Measurements from ENCODE around the gene MYBBP1A.
A peak's percentile ranks its signal among the peaks of the same experiment; 100 is the strongest.

The MYBBP1A gene

DNA sequence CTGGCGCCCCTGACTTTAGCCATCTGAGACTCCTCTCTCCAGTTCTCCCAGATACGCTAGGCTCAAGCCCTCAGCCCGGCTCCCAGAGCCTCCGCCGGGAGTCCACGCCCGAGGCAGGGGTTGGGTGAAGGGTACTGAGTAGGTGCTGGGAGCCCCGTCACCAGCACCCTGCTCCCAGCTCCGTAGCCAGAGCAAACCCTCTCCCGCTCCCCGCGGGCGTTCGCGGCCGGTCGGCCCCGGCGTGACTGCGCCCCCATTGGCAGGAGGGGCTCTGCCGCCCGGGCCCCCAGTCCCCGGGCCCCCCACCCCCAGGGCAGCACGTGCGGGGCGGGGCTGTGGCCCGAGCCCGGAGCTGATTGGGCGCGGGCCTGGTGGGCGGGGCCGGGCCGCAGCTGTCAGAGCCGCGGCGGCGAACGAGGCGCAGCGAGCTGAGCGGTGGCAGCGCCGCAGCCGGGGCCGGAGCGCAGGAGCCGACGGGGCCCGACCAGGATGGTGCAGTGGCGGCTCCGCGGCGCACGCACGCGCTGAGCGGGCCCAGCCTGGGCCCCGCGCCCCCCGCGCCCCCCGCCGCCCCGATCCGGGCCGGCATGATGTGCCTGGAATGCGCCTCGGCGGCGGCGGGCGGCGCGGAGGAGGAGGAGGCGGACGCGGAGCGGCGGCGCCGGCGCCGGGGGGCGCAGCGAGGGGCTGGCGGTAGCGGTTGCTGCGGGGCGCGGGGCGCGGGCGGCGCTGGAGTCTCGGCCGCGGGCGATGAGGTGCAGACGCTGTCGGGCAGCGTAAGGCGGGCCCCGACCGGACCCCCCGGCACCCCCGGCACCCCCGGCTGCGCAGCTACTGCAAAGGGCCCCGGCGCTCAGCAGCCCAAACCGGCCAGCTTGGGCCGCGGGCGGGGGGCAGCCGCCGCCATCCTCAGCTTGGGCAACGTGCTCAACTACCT is 56.5 kb downstream of the MYBBP1A start, which contains the start of gene SPNS2:
Gene SPNS2, plus strand, starts transcription at position 421 of the 937 bp plus-strand sequence. Its CDS starts 167 bp downstream, at position 588.
- DNase-seq = peak; percentile 87

DNA sequence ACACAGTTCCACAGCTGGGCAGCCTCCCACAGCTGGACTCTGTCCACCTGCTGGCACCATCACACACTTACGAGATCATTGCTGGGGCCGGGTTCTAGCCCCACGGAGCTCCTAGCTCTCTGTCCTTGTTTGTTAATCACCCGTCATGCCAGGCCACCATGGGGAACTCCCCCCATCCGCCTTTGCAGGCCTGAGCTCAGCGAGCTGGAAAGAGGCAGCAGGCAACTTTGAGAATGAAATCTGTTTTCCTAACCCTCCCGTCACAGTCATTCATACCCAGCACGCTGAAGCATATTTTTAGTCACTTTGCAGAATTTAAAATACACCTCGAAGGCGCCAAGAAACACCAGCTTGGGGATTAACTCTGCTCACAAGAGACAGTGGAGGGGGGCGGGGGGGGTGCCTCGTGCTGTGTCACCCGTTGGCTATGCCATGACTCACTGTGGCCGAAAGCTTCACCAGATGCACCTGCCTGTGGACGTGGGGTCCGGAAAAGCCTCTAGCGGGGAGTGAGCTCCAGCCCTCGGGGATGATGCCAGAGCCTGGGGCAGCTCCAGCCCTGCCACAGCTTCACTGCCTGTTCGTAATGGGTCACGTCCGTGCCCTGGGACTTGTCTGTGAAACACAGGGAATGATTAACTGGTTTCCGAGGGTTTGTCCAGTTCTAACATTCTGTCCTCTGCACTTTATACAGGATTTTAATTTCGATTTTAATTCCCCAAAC is 57.9 kb downstream of the MYBBP1A start:
- DNase-seq = peak; percentile 90

DNA sequence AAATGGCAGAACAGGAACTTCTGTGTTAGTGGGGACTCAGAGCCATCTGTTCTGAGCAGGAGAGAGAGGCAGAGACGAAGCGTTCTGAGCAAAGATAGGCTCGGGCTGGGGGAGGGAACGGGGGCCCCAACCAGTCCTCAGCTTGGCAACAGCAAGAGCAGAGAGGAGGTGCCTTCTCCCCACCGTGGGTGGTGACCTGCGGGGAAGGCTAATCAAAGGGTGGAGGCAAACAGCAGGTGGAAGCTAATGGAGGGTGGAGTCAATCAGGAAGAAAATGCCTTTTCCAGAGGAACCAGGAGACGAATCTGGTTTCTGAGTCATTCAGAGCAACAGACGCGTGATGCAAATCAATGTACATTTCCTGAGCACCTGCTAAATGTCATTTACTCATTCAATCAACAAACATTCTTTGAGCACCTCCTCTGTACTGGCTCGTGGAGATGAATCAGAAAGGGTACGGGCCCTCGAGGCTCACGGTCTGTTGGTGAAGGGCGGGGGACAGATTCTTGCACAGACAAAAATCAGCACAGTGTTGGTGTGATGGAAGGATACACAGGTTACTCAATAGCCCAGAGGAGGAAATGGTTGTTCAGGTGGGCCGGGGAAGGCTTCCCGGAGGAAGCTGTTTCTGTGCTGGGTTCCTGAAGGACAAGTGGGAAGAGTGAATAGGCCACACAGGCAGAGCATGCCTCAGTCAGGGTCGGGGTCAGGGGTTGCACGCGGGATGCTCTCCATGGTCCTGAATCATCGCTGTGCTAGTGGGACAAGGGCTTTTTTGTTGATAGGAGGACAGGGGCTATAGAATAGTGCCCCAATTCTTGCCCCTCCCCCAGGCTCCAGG is 62.2 kb downstream of the MYBBP1A start:
- DNase-seq = peak; percentile 91

DNA sequence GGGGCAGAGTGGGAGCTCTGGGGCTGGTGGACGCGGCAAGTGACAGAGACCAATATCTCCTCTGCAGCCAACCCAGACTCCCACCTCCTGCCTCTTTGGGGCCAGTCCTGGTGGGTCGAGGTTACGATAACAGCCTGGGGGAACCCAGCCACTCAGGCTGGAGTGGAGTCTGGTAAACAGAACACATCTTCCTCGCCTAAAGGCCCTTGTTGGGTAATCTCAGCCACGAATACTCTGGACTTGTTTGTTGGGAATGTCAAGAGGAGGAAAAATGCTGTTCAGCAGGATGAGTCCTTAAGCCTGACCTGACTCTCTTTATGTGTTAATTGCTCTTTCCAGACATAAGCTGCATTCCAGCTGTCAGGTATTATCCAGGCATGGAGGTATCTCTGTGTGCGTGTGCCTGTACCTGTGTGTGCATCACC is 64.5 kb downstream of the MYBBP1A start:
- no peak for DNase-seq

DNA sequence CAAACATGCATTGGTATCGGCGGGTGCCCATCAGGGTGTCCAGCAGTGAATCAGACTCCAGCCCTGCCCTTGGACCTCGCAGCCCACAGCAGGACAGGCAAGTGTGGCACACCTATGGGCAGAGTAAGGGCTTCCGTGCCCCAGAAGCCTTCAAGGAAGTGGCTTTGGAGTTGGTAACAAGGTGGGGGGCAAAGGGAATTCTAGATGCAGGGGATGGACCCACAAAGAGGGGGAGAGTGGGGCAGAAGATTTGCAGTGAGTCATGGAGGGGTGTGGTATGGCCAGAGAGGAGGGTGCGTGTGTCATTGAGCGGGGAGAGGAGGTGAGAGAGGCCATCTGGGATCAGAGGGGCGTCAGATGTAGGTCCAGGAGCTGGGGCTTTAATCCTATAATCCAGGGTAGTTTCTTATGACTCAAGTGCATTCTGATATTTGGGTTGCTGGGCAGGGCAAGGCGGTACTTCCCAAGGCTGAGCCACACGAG is 65.0 kb downstream of the MYBBP1A start:
- no peak for DNase-seq

DNA sequence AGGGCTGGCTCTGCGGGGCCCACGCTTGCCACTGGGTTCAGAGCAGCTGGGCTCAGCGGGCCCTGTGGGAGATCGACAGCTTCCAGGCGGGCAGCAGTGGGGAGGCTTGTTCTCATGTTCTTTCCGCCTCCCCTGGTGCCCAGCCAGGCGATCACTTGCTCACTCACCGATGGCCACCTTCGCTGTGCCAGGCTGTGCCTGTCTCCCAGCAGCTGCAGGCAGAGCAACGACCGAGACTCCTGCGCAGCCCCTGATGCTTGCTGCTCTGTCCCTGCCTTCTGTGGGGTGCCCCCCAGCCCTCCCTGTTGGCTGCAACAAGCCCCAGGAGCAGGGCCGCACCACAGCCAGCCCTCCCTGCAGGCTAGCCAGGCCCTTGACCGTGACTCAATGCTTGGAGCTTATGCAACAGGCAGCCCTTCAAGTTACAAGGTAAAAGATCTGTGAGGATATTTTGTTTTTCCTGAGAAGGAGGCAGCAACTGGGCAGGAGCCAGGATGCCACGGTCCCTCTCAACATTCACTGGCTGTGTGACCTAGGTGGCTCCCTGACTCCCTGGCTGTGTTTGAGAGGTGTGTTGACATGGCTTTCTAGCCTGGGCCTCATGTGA is 66.1 kb downstream of the MYBBP1A start:
- DNase-seq = no peak

Measured in DMS53 (cell line).